SK-N-SH treated with all-trans-retinoic acid at 6 μM for 48 hours (cell line): Measurements from ENCODE around the gene TMEM54.
A peak's percentile ranks its signal among the peaks of the same experiment; 100 is the strongest.

Source experiments
- ATAC-seq: fragments of 200-7000 bp; cut with Tn5 transposase; 3 replicates; pipeline ENCODE4 v1.9.1; 2020; ENCODE audit warnings: mild to moderate bottlenecking, moderate library complexity
- ARNTL ChIP-seq: fragments of 450-650 bp; formaldehyde crosslinking; IDR thresholded peaks from 2 replicates; pipeline ENCODE4 v1.5.0; 2020; ENCODE audit warnings: low read depth, mild to moderate bottlenecking, moderate library complexity, borderline replicate concordance
- CREB5 ChIP-seq: fragments of 250-450 bp; sonication (Bioruptor Pico); IDR thresholded peaks from 2 replicates; pipeline ENCODE4 v1.5.1; 2020; ENCODE audit warnings: low read depth, mild to moderate bottlenecking, moderate library complexity
- CSDC2 ChIP-seq: fragments of 250-450 bp; sonication (Bioruptor Pico); IDR thresholded peaks from 2 replicates; pipeline ENCODE4 v1.5.0; 2020; ENCODE audit warnings: mild to moderate bottlenecking, moderate library complexity
- ESRRG ChIP-seq: fragments of 250-450 bp; sonication (Bioruptor Pico); IDR thresholded peaks from 2 replicates; pipeline ENCODE4 v1.6.1; 2021; ENCODE audit warnings: mild to moderate bottlenecking
- ISL1 ChIP-seq: fragments of 250-450 bp; sonication (Bioruptor Pico); IDR thresholded peaks from 2 replicates; pipeline ENCODE4 v2.1.2; 2022; ENCODE audit warnings: mild to moderate bottlenecking, moderate library complexity
- OSR1 ChIP-seq: fragments of 250-450 bp; sonication (Bioruptor Pico); IDR thresholded peaks from 2 replicates; pipeline ENCODE4 v1.8.0; 2022; ENCODE audit warnings: moderate library complexity, mild to moderate bottlenecking, inconsistent platforms
- POU6F1 ChIP-seq: fragments of 250-450 bp; sonication (Bioruptor Pico); IDR thresholded peaks from 2 replicates; pipeline ENCODE4 v1.8.0; 2021; ENCODE audit warnings: low read depth, mild to moderate bottlenecking, moderate library complexity, borderline replicate concordance
- PPARA ChIP-seq: fragments of 250-450 bp; sonication (Bioruptor Pico); IDR thresholded peaks from 2 replicates; pipeline ENCODE4 v1.5.0; 2020; ENCODE audit warnings: mild to moderate bottlenecking, borderline replicate concordance
- RARB ChIP-seq: fragments of 250-450 bp; sonication (Bioruptor Pico); IDR thresholded peaks from 2 replicates; pipeline ENCODE4 v1.8.0; 2021; ENCODE audit warnings: mild to moderate bottlenecking, moderate library complexity
- SNAI2 ChIP-seq: fragments of 250-450 bp; sonication (Bioruptor Pico); IDR thresholded peaks from 2 replicates; pipeline ENCODE4 v1.5.0; 2020; ENCODE audit warnings: mild to moderate bottlenecking, moderate library complexity
- TCF4 ChIP-seq: fragments of 250-450 bp; sonication (Bioruptor Pico); IDR thresholded peaks from 2 replicates; pipeline ENCODE4 v1.8.0; 2021; ENCODE audit warnings: mild to moderate bottlenecking, moderate library complexity, borderline replicate concordance
- TOX ChIP-seq: fragments of 250-450 bp; sonication (Bioruptor Pico); IDR thresholded peaks from 2 replicates; pipeline ENCODE4 v1.8.0; 2021; ENCODE audit warnings: mild to moderate bottlenecking, moderate library complexity, borderline replicate concordance
- ZC3H10 ChIP-seq: fragments of 250-450 bp; sonication (Bioruptor Pico); IDR thresholded peaks from 2 replicates; pipeline ENCODE4 v1.5.1; 2021; ENCODE audit warnings: mild to moderate bottlenecking, moderate library complexity
- ZFP3 ChIP-seq: fragments of 250-450 bp; sonication (Bioruptor Pico); IDR thresholded peaks from 2 replicates; pipeline ENCODE4 v1.5.0; 2020; ENCODE audit warnings: mild to moderate bottlenecking, moderate library complexity
- ZFP30 ChIP-seq: fragments of 450-650 bp; formaldehyde crosslinking; IDR thresholded peaks from 2 replicates; pipeline ENCODE4 v1.5.0; 2022; ENCODE audit warnings: mild to moderate bottlenecking, moderate library complexity
- ZNF565 ChIP-seq: fragments of 450-650 bp; formaldehyde crosslinking; conservative IDR thresholded peaks from 2 replicates; pipeline ENCODE4 v1.5.0; 2020; ENCODE audit warnings: low read depth, mild to moderate bottlenecking, moderate library complexity
- ZNF70 ChIP-seq: fragments of 450-650 bp; formaldehyde crosslinking; IDR thresholded peaks from 2 replicates; pipeline ENCODE4 v1.5.0; 2020; ENCODE audit warnings: mild to moderate bottlenecking, moderate library complexity
- ZNF8 ChIP-seq: fragments of 450-650 bp; formaldehyde crosslinking; IDR thresholded peaks from 2 replicates; pipeline ENCODE4 v1.5.0; 2020; ENCODE audit warnings: mild to moderate bottlenecking, moderate library complexity
- TF ChIP-seq, protein P1 (sequence below): fragments of 250-450 bp; sonication (Bioruptor Pico); IDR thresholded peaks from 2 replicates; pipeline ENCODE4 v1.5.0; 2020; ENCODE audit warnings: mild to moderate bottlenecking, moderate library complexity
- TF ChIP-seq, protein P2 (sequence below): fragments of 250-450 bp; sonication (Bioruptor Pico); IDR thresholded peaks from 2 replicates; pipeline ENCODE4 v1.5.1; 2021; ENCODE audit warnings: mild to moderate bottlenecking, moderate library complexity
- TF ChIP-seq, protein P3 (sequence below): fragments of 250-450 bp; sonication (Bioruptor Pico); IDR thresholded peaks from 2 replicates; pipeline ENCODE4 v1.8.0; 2020; ENCODE audit warnings: mild to moderate bottlenecking, moderate library complexity, borderline replicate concordance

TMEM54 gene

GRCh38 chr1:32919811-32920733, 18.9 kb upstream of the TMEM54 start:
- TF ChIP-seq ZFP3 (CRISPR knock-in tag): no peak
- TF ChIP-seq ZC3H10 (CRISPR knock-in tag): no peak
- TF ChIP-seq ISL1 (CRISPR knock-in tag): no peak
- TF ChIP-seq SNAI2 (CRISPR knock-in tag): no peak
- no peak for TF ChIP-seq TCF4 (CRISPR knock-in tag)
- TF ChIP-seq, protein P1, sequence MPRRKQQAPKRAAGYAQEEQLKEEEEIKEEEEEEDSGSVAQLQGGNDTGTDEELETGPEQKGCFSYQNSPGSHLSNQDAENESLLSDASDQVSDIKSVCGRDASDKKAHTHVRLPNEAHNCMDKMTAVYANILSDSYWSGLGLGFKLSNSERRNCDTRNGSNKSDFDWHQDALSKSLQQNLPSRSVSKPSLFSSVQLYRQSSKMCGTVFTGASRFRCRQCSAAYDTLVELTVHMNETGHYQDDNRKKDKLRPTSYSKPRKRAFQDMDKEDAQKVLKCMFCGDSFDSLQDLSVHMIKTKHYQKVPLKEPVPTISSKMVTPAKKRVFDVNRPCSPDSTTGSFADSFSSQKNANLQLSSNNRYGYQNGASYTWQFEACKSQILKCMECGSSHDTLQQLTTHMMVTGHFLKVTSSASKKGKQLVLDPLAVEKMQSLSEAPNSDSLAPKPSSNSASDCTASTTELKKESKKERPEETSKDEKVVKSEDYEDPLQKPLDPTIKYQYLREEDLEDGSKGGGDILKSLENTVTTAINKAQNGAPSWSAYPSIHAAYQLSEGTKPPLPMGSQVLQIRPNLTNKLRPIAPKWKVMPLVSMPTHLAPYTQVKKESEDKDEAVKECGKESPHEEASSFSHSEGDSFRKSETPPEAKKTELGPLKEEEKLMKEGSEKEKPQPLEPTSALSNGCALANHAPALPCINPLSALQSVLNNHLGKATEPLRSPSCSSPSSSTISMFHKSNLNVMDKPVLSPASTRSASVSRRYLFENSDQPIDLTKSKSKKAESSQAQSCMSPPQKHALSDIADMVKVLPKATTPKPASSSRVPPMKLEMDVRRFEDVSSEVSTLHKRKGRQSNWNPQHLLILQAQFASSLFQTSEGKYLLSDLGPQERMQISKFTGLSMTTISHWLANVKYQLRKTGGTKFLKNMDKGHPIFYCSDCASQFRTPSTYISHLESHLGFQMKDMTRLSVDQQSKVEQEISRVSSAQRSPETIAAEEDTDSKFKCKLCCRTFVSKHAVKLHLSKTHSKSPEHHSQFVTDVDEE (CRISPR knock-in tag): no peak
- TF ChIP-seq, protein P2, sequence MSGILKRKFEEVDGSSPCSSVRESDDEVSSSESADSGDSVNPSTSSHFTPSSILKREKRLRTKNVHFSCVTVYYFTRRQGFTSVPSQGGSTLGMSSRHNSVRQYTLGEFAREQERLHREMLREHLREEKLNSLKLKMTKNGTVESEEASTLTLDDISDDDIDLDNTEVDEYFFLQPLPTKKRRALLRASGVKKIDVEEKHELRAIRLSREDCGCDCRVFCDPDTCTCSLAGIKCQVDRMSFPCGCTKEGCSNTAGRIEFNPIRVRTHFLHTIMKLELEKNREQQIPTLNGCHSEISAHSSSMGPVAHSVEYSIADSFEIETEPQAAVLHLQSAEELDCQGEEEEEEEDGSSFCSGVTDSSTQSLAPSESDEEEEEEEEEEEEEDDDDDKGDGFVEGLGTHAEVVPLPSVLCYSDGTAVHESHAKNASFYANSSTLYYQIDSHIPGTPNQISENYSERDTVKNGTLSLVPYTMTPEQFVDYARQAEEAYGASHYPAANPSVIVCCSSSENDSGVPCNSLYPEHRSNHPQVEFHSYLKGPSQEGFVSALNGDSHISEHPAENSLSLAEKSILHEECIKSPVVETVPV (CRISPR knock-in tag): no peak
- TF ChIP-seq ARNTL (CRISPR knock-in tag): no peak
- TF ChIP-seq TOX (CRISPR knock-in tag): no peak
- TF ChIP-seq ZNF70: no peak
- TF ChIP-seq RARB (CRISPR knock-in tag): no peak
- peak; percentile 26; the same call in 2 of the 3 replicates for ATAC-seq

DNA sequence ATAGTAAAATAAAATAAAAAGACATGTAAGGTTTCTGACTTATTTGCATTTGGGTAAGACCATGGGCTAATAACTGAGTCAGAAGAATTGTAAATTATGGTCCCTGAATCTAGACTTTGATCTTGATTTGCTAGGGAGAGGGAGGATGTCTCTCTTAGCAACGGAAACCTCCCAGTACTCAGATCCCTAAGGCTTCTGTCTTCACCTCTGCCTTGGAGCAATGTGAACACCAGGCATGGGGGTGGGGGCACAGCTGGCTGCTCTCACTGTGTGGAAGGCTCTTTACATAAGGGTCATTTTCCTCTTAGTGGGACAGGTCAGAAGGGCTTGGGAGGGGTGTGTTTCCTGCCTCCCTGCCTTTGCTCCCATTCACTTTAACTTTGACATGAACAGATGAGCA, 17.0 kb upstream of the TMEM54 start:
- no peak for TF ChIP-seq RARB (CRISPR knock-in tag)
- no peak for TF ChIP-seq CREB5 (CRISPR knock-in tag)
- no peak for TF ChIP-seq PPARA (CRISPR knock-in tag)
- TF ChIP-seq ZNF70: no peak
- no peak for TF ChIP-seq ARNTL (CRISPR knock-in tag)
- no peak for TF ChIP-seq OSR1 (CRISPR knock-in tag)
- TF ChIP-seq, protein P1 (CRISPR knock-in tag): no peak
- no peak for TF ChIP-seq ESRRG (CRISPR knock-in tag)
- TF ChIP-seq, protein P3, sequence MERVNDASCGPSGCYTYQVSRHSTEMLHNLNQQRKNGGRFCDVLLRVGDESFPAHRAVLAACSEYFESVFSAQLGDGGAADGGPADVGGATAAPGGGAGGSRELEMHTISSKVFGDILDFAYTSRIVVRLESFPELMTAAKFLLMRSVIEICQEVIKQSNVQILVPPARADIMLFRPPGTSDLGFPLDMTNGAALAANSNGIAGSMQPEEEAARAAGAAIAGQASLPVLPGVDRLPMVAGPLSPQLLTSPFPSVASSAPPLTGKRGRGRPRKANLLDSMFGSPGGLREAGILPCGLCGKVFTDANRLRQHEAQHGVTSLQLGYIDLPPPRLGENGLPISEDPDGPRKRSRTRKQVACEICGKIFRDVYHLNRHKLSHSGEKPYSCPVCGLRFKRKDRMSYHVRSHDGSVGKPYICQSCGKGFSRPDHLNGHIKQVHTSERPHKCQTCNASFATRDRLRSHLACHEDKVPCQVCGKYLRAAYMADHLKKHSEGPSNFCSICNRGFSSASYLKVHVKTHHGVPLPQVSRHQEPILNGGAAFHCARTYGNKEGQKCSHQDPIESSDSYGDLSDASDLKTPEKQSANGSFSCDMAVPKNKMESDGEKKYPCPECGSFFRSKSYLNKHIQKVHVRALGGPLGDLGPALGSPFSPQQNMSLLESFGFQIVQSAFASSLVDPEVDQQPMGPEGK (CRISPR knock-in tag): no peak
- TF ChIP-seq ISL1 (CRISPR knock-in tag): no peak
- no peak for TF ChIP-seq ZNF8
- TF ChIP-seq ZNF565: no peak
- TF ChIP-seq SNAI2 (CRISPR knock-in tag): no peak
- no peak for TF ChIP-seq POU6F1 (CRISPR knock-in tag)
- TF ChIP-seq CSDC2: no peak
- TF ChIP-seq ZFP30 (CRISPR knock-in tag): no peak
- TF ChIP-seq TOX (CRISPR knock-in tag): no peak
- TF ChIP-seq, protein P2 (CRISPR knock-in tag): no peak
- ATAC-seq: no peak
